ENCODE data around the gene KCNQ5. TPM values are rescaled to one million over a fixed set of nuclear protein-coding genes. Genes with fewer than 3 reads are reported as not detected.

Gene KCNQ5
- total RNA-seq, 6 experiments from 2014 or later, result 16.3 to 35.5 (median 20.2) TPM

GRCh38 chr6:73003302-73003701 lies 381.4 kb downstream of the KCNQ5 start:
- peaks cover 15% of the 10 kb centered on the region for H3K4me1 Mint-ChIP-seq (ENCODE audit: low read depth)
- DNase-seq, result no peak
- no peaks in the 10 kb centered on the region; the same call in 1 of the 2 replicates for H3K27me3 Mint-ChIP-seq (ENCODE audit: insufficient read depth)
- no peak overlapping the region for H3K27ac Mint-ChIP-seq
- TF ChIP-seq CTCF (IDR thresholded peaks at IDR 0.05), result no peak
- no peaks in the 10 kb centered on the region for H3K9me3 Mint-ChIP-seq
- peaks cover 30% of the 10 kb centered on the region for H3K36me3 Mint-ChIP-seq (ENCODE audit: low read depth)
- H3K4me3 Mint-ChIP-seq, result no peak overlapping the region

GRCh38 chr6:73004231-73004630 lies 382.4 kb downstream of the KCNQ5 start:
- Mint-ChIP-seq H3K4me3 (no peak overlapping the region), H3K9me3 (no peaks in the 10 kb centered on the region), H3K4me1 (ENCODE audit: low read depth) (peaks cover 15% of the 10 kb centered on the region), H3K36me3 (ENCODE audit: low read depth) (peaks cover 30% of the 10 kb centered on the region), H3K27me3 (ENCODE audit: insufficient read depth) (no peaks in the 10 kb centered on the region; the same call in 1 of the 2 replicates), H3K27ac (no peak overlapping the region)
- TF ChIP-seq CTCF (IDR thresholded peaks at IDR 0.05), result no peak
- DNase-seq, result no peak

- H3K27ac Mint-ChIP-seq, result no peak overlapping the region
- H3K36me3 Mint-ChIP-seq (ENCODE audit: low read depth), result peaks cover 30% of the 10 kb centered on the region
- H3K27me3 Mint-ChIP-seq (ENCODE audit: insufficient read depth), result no peaks in the 10 kb centered on the region; the same call in 1 of the 2 replicates
- H3K9me3 Mint-ChIP-seq, result no peaks in the 10 kb centered on the region
- no peak overlapping the region for H3K4me3 Mint-ChIP-seq
- TF ChIP-seq CTCF (IDR thresholded peaks at IDR 0.05), result no peak
- DNase-seq, result no peak
- H3K4me1 Mint-ChIP-seq (ENCODE audit: low read depth), result peaks cover 15% of the 10 kb centered on the region
Measured at GRCh38 chr6:73004861-73005260, 383.0 kb downstream of the KCNQ5 start.

GRCh38 chr6:73006146-73006545 lies 384.3 kb downstream of the KCNQ5 start:
- Mint-ChIP-seq H3K27ac (no peak overlapping the region; the same call in 1 of the 2 replicates), H3K27me3 (ENCODE audit: insufficient read depth) (no peaks in the 10 kb centered on the region; the same call in 1 of the 2 replicates), H3K4me1 (ENCODE audit: low read depth) (peaks cover 15% of the 10 kb centered on the region), H3K4me3 (no peak overlapping the region), H3K36me3 (ENCODE audit: low read depth) (peaks cover 22% of the 10 kb centered on the region), H3K9me3 (no peaks in the 10 kb centered on the region)
- TF ChIP-seq CTCF (IDR thresholded peaks at IDR 0.05), result no peak
- peak; percentile 31 for DNase-seq

GRCh38 chr6:73011945-73012344 lies 390.1 kb downstream of the KCNQ5 start:
- Mint-ChIP-seq H3K27ac (no peak overlapping the region), H3K9me3 (no peaks in the 10 kb centered on the region), H3K4me3 (no peak overlapping the region), H3K36me3 (ENCODE audit: low read depth) (peaks cover 23% of the 10 kb centered on the region), H3K4me1 (ENCODE audit: low read depth) (peaks cover 3% of the 10 kb centered on the region), H3K27me3 (ENCODE audit: insufficient read depth) (no peaks in the 10 kb centered on the region; the same call in 1 of the 2 replicates)
- DNase-seq, result no peak
- no peak for TF ChIP-seq CTCF (IDR thresholded peaks at IDR 0.05)

GRCh38 chr6:73017476-73017875 lies 395.6 kb downstream of the KCNQ5 start:
- H3K27me3 Mint-ChIP-seq (ENCODE audit: insufficient read depth), result no peaks in the 10 kb centered on the region
- no peak for TF ChIP-seq CTCF (IDR thresholded peaks at IDR 0.05)
- no peak overlapping the region for H3K27ac Mint-ChIP-seq
- H3K4me3 Mint-ChIP-seq, result no peak overlapping the region
- H3K4me1 Mint-ChIP-seq (ENCODE audit: low read depth), result no peaks in the 10 kb centered on the region
- DNase-seq, result no peak
- peaks cover 3% of the 10 kb centered on the region; the same call in 1 of the 2 replicates for H3K36me3 Mint-ChIP-seq (ENCODE audit: low read depth)
- H3K9me3 Mint-ChIP-seq, result no peaks in the 10 kb centered on the region

Measured in HFFc6 (cell line).